Immature natural killer cell (primary cell): ENCODE data around the gene CAB39L. TPM values are rescaled to one million over a fixed set of nuclear protein-coding genes. Genes with fewer than 3 reads are reported as not detected.

Experiments used
- DNase-seq, 3 donors: peaks; one replicate each; pipeline ENCODE4 v3.0.0; 2022; ENCODE audit warnings: mixed read lengths in 1 of 3
- H3K27ac Mint-ChIP-seq, 6 donors: one replicate each; pipeline ENCODE4 v1.8.0; 2020; ENCODE audit warnings: mixed read lengths in 6 of 6, mild to moderate bottlenecking in 5 of 6, inconsistent platforms in 4 of 6, moderate library complexity in 3 of 6
- H3K27me3 Mint-ChIP-seq, 3 donors: one replicate each; pipeline ENCODE4 v1.8.0; 2020 to 2021; ENCODE audit warnings: low read depth in 3 of 3, mild to moderate bottlenecking in 3 of 3, mixed read lengths in 3 of 3, moderate library complexity in 3 of 3, inconsistent platforms in 1 of 3
- H3K36me3 Mint-ChIP-seq, 3 donors: one replicate each; pipeline ENCODE4 v1.8.0; 2020; ENCODE audit warnings: mixed read lengths in 3 of 3, inconsistent platforms in 2 of 3, mild to moderate bottlenecking in 2 of 3
- H3K4me1 Mint-ChIP-seq, 2 donors: one replicate each; pipeline ENCODE4 v1.8.0; 2020; ENCODE audit warnings: inconsistent platforms in 2 of 2, mild to moderate bottlenecking in 2 of 2, mixed read lengths in 2 of 2, moderate library complexity in 1 of 2
- H3K4me3 Mint-ChIP-seq, 5 donors: one replicate each; pipeline ENCODE4 v1.8.0; 2020; ENCODE audit warnings: mild to moderate bottlenecking in 5 of 5, mixed read lengths in 5 of 5, inconsistent platforms in 3 of 5, moderate library complexity in 3 of 5
- H3K9me3 Mint-ChIP-seq, 6 donors: one replicate each; pipeline ENCODE4 v1.8.0; 2020; ENCODE audit warnings: mild to moderate bottlenecking in 6 of 6, mixed read lengths in 6 of 6, inconsistent platforms in 4 of 6, moderate library complexity in 3 of 6
- polyA plus RNA-seq, 3 donors: library from polyadenylated mRNA; unstranded; fragments of 300-500 nt; fragmentation: Illumina TruSeq; gene quantifications; one replicate each; pipeline ENCODE4 v1.2.3, GENCODE V29; 2021

The CAB39L gene
- polyA plus RNA-seq, 3 donors from 2014 or later: 4.9 to 11.0 (median 7.0) TPM

DNA sequence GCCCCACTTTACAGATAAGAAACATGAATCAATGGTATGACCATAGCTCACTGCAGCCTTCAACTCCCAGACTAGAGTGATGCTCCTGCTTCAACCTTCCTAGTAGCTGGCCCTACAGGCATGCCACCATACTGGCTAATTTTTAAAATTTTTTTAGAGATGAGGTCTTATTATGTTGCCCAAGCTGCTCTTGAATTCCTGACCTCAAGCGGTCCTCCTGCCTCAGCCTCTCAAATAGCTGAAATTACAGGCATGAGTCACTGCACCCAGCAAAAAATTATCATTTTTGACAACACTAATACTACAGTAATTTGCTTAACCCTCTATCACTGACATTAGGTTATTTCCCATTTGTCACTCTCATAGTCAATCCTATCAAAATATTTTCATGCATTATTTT, 14.7 kb downstream of the CAB39L start:
- no peak for DNase-seq
- H3K4me1 Mint-ChIP-seq: no peaks in the 10 kb centered on the region
- H3K9me3 Mint-ChIP-seq: no peaks in the 10 kb centered on the region
- no peak overlapping the region for H3K4me3 Mint-ChIP-seq
- no peak overlapping the region for H3K27ac Mint-ChIP-seq
- peaks cover 12 to 21% (median 12%) of the 10 kb centered on the region in 3 donors for H3K36me3 Mint-ChIP-seq
- H3K27me3 Mint-ChIP-seq: no peaks in the 10 kb centered on the region

GRCh38 chr13:49428041-49428763, 15.7 kb downstream of the CAB39L start:
- Mint-ChIP-seq H3K4me1 (no peaks in the 10 kb centered on the region), H3K36me3 (peaks cover 9 to 15% (median 10%) of the 10 kb centered on the region in 3 donors), H3K9me3 (no peaks in the 10 kb centered on the region), H3K27ac (no peak overlapping the region), H3K4me3 (no peak overlapping the region), H3K27me3 (no peaks in the 10 kb centered on the region)
- DNase-seq: no peak

GRCh38 chr13:49424011-49424560, 19.8 kb downstream of the CAB39L start:
- peaks cover 0 to 14% (median 3%) of the 10 kb centered on the region in 3 donors for H3K36me3 Mint-ChIP-seq
- H3K9me3 Mint-ChIP-seq: no peaks in the 10 kb centered on the region
- H3K27ac Mint-ChIP-seq: no peak overlapping the region
- H3K4me3 Mint-ChIP-seq: no peak overlapping the region
- no peaks in the 10 kb centered on the region for H3K4me1 Mint-ChIP-seq
- peaks cover 0 to 2% (median 2%) of the 10 kb centered on the region in 3 donors for H3K27me3 Mint-ChIP-seq
- no peak for DNase-seq

DNA sequence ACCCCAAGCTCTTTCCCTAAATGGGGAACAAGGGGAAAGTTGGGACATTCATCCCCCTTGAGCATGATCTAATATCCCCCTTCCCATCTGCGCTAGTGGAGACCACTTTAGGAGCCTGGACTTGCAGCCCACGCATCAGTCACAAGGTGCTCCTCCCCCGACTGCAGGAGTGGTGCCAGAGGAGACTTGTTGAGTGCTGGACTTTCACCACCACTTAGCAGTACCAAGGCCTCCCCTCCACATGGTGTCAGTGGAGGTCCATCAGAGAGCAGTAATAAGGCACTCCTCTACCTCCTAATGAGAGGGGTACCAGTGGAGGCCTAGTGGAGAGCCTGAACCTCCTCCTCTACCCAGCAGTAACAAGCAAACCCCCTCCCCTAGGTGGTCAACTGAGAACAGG, 22.5 kb downstream of the CAB39L start:
- Mint-ChIP-seq H3K4me3 (no peak overlapping the region), H3K36me3 (peaks cover 0 to 7% (median 3%) of the 10 kb centered on the region in 3 donors), H3K9me3 (no peaks in the 10 kb centered on the region), H3K4me1 (no peaks in the 10 kb centered on the region), H3K27me3 (peaks cover 0 to 2% (median 2%) of the 10 kb centered on the region in 3 donors), H3K27ac (no peak overlapping the region)
- DNase-seq: peak in 1 of 3 donors; percentile 30

- H3K27me3 Mint-ChIP-seq: peaks cover 0 to 2% (median 2%) of the 10 kb centered on the region in 3 donors
- no peak for DNase-seq
- H3K27ac Mint-ChIP-seq: no peak overlapping the region
- no peaks in the 10 kb centered on the region for H3K4me1 Mint-ChIP-seq
- H3K9me3 Mint-ChIP-seq: no peaks in the 10 kb centered on the region
- no peak overlapping the region for H3K4me3 Mint-ChIP-seq
- H3K36me3 Mint-ChIP-seq: peaks cover 0 to 7% (median 3%) of the 10 kb centered on the region in 3 donors
These were observed 24.6 kb downstream of the CAB39L start for GRCh38 chr13:49419276-49419675.

DNA sequence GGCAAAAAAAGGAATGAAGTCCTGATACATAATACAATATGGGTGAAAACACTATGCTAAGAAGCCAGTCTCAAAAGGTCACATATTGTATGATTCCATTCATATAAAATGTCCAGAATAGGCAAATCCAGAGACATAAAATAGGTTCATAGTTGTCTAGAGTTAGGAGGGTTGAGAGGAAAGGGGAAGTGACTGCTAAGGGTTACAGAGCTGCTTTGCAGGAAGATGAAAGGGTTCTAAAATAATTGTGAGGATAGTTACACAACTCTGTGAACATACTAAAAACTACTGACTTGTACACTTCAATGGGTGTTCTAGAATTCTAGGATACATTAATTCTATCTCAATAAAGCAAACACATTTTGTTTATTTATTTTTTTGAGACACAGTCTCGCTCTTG, 25.7 kb downstream of the CAB39L start:
- H3K4me1 Mint-ChIP-seq: no peaks in the 10 kb centered on the region
- H3K9me3 Mint-ChIP-seq: no peaks in the 10 kb centered on the region
- peaks cover 0 to 18% (median 3%) of the 10 kb centered on the region in 3 donors for H3K36me3 Mint-ChIP-seq
- H3K27me3 Mint-ChIP-seq: peaks cover 0 to 2% (median 2%) of the 10 kb centered on the region in 3 donors
- H3K27ac Mint-ChIP-seq: no peak overlapping the region
- H3K4me3 Mint-ChIP-seq: no peak overlapping the region
- DNase-seq: no peak

DNA sequence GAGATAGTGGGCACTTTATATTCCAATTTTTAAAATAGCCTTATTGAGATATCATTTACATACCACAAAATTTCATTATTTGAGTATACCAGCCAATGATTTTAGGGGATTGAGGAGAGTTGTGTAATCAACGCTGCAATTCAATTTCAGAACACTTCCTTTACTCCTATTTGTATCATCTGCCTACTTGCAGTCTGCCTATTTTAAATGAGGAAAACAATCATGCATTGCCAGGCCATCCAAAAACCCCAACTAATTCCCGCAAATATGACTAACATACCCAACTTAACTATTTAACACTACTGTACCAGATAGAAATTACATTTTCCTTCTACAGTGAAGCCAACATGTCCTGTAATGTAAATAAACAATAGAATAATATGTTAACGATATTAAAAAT, 26.7 kb downstream of the CAB39L start:
- H3K27ac Mint-ChIP-seq: no peak overlapping the region
- H3K4me1 Mint-ChIP-seq: no peaks in the 10 kb centered on the region
- H3K27me3 Mint-ChIP-seq: peaks cover 0 to 2% (median 0%) of the 10 kb centered on the region in 3 donors
- H3K4me3 Mint-ChIP-seq: no peak overlapping the region
- H3K36me3 Mint-ChIP-seq: peaks cover 0 to 18% (median 3%) of the 10 kb centered on the region in 3 donors
- H3K9me3 Mint-ChIP-seq: no peaks in the 10 kb centered on the region
- no peak for DNase-seq

DNA sequence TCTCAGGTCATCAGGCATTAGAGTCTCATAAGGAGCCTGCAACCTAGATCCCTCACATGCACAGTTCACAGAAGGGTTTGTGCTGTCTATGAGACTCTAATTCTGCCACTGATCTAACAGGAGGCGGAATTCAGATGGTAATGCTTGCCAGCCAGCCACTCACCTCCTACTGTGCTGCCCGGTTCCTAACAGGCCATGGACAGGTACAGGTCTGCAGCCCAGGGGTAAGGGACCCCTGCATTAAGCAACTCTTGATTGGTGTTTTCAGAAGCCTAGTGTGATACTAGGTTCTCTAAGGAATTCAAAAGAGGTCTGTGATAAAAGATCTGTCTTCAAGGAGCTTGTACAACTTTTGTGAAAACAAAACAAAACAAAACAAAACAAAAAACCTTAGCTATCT, 31.1 kb downstream of the CAB39L start:
- no peak overlapping the region for H3K4me3 Mint-ChIP-seq

GRCh38 chr13:49411353-49411752, 32.5 kb downstream of the CAB39L start:
- DNase-seq: no peak
- Mint-ChIP-seq H3K36me3 (peaks cover 0 to 15% (median 3%) of the 10 kb centered on the region in 3 donors), H3K4me3 (no peak overlapping the region), H3K4me1 (no peaks in the 10 kb centered on the region), H3K27me3 (peaks cover 0 to 3% (median 0%) of the 10 kb centered on the region in 3 donors), H3K9me3 (peaks cover 0 to 5% (median 1%) of the 10 kb centered on the region in 6 donors), H3K27ac (no peak overlapping the region)

More for the DNA sequence above, 31.1 kb downstream of the CAB39L start:
- no peaks in the 10 kb centered on the region for H3K9me3 Mint-ChIP-seq
- H3K27ac Mint-ChIP-seq: no peak overlapping the region
- DNase-seq: no peak
- no peaks in the 10 kb centered on the region for H3K4me1 Mint-ChIP-seq
- H3K27me3 Mint-ChIP-seq: peaks cover 0 to 3% (median 0%) of the 10 kb centered on the region in 3 donors
- H3K36me3 Mint-ChIP-seq: peaks cover 0 to 15% (median 3%) of the 10 kb centered on the region in 3 donors

GRCh38 chr13:49410477-49410876, 33.4 kb downstream of the CAB39L start:
- DNase-seq: no peak
- Mint-ChIP-seq H3K36me3 (peaks cover 3 to 15% (median 4%) of the 10 kb centered on the region in 3 donors), H3K9me3 (peaks cover 0 to 10% (median 2%) of the 10 kb centered on the region in 6 donors), H3K4me1 (no peaks in the 10 kb centered on the region), H3K27ac (no peak overlapping the region), H3K27me3 (peaks cover 0 to 3% (median 0%) of the 10 kb centered on the region in 3 donors), H3K4me3 (no peak overlapping the region)

GRCh38 chr13:49410006-49410405, 33.9 kb downstream of the CAB39L start:
- peaks cover 0 to 3% (median 0%) of the 10 kb centered on the region in 3 donors for H3K27me3 Mint-ChIP-seq
- no peak overlapping the region for H3K27ac Mint-ChIP-seq
- H3K4me1 Mint-ChIP-seq: no peaks in the 10 kb centered on the region
- peaks cover 5 to 19% (median 7%) of the 10 kb centered on the region in 3 donors for H3K36me3 Mint-ChIP-seq
- H3K4me3 Mint-ChIP-seq: no peak overlapping the region
- DNase-seq: no peak
- H3K9me3 Mint-ChIP-seq: peaks cover 2 to 15% (median 6%) of the 10 kb centered on the region in 6 donors

DNA sequence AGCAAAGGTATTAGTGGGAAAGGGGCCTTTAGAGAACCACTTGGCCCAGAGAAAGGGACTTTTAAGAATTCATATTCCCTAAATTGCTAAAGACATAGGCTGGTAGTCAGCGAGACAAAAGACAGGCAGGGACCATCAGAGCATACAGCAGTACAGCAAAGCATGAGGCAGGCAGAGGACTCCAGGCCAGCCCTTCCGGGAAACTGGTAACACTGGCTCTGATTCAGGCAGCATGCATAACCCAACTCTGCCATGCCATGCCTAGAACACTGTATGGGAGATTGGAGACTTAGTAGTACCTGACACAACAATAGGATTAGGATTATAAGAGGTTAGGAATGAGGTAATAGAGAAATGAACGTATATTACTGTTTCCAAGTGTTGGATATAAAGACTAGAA, 34.9 kb downstream of the CAB39L start:
- DNase-seq: no peak
- peaks cover 4 to 25% (median 16%) of the 10 kb centered on the region in 6 donors for H3K9me3 Mint-ChIP-seq
- peaks cover 15 to 26% (median 17%) of the 10 kb centered on the region in 3 donors for H3K36me3 Mint-ChIP-seq
- no peak overlapping the region for H3K4me3 Mint-ChIP-seq
- H3K27me3 Mint-ChIP-seq: peaks cover 0 to 3% (median 0%) of the 10 kb centered on the region in 3 donors
- H3K27ac Mint-ChIP-seq: no peak overlapping the region
- no peaks in the 10 kb centered on the region for H3K4me1 Mint-ChIP-seq

GRCh38 chr13:49407936-49408335, 35.9 kb downstream of the CAB39L start:
- Mint-ChIP-seq H3K4me1 (no peaks in the 10 kb centered on the region), H3K27ac (no peak overlapping the region), H3K9me3 (peaks cover 6 to 32% (median 19%) of the 10 kb centered on the region in 6 donors), H3K27me3 (peaks cover 0 to 3% (median 0%) of the 10 kb centered on the region in 3 donors), H3K36me3 (peaks cover 20 to 24% (median 22%) of the 10 kb centered on the region in 3 donors), H3K4me3 (no peak overlapping the region)
- no peak for DNase-seq

GRCh38 chr13:49407068-49407467, 36.8 kb downstream of the CAB39L start:
- peaks cover 6 to 32% (median 19%) of the 10 kb centered on the region in 6 donors for H3K9me3 Mint-ChIP-seq
- H3K27me3 Mint-ChIP-seq: peaks cover 0 to 3% (median 0%) of the 10 kb centered on the region in 3 donors
- no peak overlapping the region for H3K27ac Mint-ChIP-seq
- no peak for DNase-seq
- no peaks in the 10 kb centered on the region for H3K4me1 Mint-ChIP-seq
- H3K4me3 Mint-ChIP-seq: no peak overlapping the region
- H3K36me3 Mint-ChIP-seq: peaks cover 20 to 24% (median 20%) of the 10 kb centered on the region in 3 donors
